Activated naive CD4-positive, alpha-beta T cell treated with anti-CD3 and anti-CD28 coated beads, Interleukin-2, amount 50 U/mL, for 16 hours (primary cell): ENCODE data around the gene SLCO3A1.

ENCODE experiments used
- DNase-seq: peaks from one replicate; pipeline ENCODE4 v3.0.0-alpha.2; 2020

The SLCO3A1 gene

DNA sequence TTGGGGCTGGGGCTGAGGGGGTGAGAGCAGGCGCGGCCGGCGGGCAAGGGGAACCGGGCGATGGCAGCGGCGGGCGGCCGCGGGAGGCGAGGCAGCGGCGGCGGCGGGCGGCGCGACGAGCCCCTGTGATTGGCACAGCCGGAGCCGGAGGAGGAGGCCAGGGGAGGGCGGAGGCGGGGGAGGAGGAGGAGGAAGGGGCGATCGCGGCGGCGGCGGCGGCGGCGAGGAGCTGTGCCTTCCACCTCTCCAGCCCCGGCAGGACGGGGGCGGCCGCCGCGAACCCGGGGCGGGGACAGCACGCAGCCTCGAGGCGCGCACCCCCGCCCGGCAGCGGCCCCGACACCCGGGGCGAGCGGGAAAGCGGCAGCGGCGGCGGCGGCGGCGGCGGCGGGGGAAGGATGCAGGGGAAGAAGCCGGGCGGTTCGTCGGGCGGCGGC, at the start of gene SLCO3A1:
Gene SLCO3A1 (plus strand): TSS at position 198 of the 437 bp plus-strand sequence.
- DNase-seq, result peak; percentile 71

DNA sequence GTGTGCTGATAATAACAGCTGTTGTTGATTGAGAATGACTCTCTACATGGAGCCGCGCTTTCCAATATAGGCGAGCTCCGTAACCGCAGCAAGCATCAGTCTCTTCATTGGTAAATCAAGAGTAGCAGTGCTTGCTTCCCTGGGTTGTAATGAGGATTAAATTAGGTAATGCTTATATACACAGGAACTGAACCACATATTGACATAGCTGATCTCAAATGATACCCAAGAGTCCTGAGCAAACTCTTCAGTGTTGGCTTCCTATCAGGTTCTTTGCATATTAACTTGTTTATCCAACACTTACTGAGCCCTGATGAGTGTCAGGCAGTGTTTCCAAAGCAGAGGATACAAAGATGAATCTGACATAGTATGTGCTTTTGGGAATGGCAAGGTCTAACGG, 46.4 kb upstream of the SLCO3A1 start:
- no peak for DNase-seq

DNA sequence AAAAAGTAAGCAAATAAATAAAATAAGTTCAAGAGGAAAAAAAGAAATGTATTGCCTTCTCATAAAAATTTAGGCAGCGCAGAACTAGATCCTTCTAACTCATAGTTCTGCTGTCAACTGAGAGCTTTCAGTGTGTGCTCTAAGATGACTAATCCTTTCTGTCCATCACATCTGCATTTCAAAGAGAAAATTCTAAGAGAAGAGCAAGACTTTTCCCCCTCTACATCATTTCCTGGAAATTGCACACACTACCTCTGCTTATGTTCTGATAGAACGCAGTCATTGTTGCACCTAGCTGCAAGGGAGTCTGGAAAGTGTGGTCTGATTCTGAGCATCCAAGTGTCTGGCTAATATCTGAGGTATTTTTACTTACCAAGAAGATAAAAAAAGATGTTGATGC, 39.6 kb upstream of the SLCO3A1 start:
- no peak for DNase-seq

DNA sequence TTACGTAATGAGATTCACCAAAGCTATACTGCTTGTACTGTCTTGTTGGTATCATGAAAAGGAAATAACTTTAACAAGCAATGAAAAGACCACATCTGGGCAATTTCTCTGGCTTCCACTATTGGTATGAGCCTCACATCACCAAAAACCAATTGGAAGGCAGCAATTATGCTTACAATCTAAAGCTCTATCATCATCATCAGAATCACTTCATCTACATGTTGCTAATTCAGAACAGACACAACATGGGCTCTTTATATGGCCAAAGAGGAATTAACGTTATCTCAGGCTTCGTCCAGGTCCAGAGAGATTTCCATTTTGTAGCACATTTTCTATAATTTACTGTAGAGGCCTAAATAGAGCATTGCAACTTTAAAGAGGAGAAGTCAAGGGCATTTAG, 36.6 kb upstream of the SLCO3A1 start:
- no peak for DNase-seq

DNA sequence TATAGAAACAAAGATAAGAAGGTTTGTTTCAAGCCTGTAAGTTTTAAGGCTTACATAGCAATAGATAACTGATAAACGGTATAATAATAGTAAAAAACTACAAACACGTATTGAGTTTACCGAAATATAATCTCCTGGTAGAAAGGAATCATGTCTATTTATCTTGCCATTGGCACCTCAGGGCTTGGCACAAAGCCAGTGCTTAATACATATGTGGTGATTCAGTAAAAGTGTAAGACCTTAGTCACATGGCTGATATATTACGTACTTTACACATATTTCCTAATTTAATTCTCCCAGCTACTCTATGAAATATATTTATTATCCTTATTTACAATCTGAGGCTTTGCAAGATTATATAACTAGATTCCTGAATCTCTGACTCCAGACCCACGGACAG, 32.0 kb upstream of the SLCO3A1 start:
- DNase-seq, result no peak

DNA sequence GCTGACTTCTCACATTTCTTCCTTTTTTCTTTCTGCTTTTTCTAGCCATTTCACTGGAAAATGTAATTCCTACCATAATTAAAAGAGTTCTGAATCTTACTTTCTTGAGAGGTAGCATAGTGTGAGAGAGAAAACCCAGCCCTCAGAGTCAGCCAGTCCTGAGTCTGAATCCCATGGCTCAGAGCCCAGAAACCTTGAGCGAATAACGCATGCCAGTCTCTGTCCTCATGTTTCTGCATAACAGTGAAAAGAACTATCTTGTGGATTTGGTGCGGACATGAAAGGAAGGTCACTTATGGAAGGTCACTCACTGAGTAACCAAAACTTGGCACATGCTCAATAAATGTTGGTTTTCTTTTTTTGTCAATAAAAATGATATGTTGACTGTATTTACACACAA, 29.3 kb upstream of the SLCO3A1 start:
- DNase-seq, result no peak

DNA sequence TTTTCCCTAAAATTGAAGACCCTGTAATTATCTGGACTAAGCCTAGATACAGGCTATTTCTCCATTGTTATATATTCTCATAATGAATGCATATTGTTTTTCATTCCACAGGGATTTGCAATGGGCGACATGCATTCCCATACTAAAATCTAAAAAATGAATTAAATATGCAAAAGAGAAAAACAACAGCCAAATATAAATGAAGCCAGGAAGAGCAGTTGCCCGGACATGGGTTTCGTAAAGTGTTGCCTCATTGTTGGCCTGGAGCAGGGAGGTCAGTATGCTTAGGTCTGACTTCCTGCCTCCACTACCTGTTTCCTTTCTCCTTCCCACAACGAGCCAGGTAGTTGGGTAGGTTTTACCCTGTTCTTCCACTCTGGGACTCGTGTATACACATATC, 27.1 kb upstream of the SLCO3A1 start:
- no peak for DNase-seq

DNA sequence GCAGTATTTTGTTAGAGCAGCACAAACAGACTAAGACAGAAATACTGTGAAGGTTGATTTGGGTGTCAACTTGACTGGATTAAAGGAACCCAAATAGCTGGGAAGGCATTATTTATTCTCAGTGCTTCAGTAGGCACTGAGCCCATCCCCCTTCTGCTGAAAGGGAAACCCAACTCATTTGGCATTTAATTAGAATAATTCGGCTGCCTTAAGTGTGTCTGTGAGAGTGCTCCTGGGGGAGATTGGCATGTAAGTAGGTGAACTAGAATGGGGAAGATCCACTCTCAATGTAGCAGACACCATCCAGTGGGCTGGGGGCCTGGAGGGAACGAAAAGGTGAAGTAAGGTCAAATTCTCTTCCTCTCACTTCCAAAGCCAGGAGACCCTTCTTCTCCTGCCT, 20.5 kb upstream of the SLCO3A1 start:
- DNase-seq, result no peak

DNA sequence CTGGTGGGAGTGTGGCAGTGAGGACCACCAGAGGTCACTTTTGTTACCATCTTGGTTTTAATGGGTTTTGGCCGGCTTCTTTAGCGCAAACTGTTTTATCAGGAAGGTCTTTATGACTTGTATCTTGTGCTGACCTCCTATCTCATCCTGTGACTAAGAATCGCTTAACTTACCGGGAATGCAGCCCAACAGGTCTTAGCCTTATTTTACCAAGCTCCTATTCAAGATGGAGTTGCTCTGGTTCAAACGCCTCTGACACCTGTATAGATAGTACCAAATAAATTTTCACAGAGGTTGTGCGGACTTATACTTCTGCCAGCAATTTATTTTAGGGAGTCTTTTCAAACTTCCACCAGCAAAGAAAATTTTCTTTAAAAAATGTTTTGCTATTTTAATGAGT, 13.6 kb upstream of the SLCO3A1 start:
- no peak for DNase-seq

DNA sequence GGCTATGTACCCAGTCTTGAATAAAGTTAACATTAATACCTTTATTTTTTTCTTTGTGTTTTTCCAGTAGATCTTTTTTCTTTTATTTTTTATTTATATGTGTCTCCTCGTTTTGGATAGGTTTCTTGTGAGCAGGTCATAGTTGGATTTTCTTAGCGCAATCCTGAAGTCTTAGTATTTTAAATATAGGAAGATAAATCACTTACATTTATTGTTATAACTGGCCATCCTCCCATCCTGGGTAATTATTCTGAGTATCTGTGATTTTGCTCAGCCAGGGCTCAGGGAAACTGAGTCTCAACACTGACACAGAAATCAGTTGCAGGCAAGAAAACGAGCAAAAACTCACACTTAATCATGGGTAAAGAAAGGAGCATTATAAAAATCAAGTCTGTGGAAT, 11.6 kb upstream of the SLCO3A1 start:
- DNase-seq, result no peak

DNA sequence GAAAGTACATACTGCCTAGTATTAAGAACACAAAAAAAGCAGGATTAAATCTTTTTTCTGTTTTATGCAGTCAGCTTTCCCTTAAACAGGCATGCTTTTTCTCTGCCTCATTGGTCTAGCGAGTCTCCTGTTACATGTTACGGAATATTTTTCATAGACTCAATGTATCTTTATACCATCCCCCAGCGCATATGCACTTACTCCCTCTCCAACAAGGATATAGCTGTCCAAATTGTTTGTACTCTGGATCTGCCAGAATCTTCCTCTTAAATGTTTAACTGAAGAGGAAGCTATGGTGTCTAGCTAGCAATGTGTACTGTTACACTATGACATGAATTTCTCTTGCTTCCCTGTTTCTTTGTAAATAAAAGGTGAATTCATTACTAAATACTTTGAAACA, 9.2 kb upstream of the SLCO3A1 start:
- no peak for DNase-seq

DNA sequence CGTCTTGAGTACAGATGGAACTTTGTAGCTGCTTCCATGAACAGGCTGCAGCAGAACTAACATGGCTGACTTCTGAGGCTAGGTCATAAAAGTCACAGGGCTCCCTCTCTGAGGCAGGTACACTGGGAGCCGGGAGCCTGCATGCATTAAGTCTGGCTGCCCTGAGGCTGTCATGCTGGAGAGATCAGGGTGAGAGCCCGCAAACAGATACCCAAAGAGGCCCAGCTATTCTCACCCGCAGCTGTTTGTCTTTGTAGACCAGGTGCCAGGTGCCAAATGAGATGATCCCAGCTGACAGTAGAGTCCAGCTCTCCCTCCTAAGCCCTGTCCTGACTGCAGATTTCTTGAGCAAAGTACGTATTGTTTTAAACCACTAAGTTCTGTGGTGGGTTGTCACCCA, 8.6 kb upstream of the SLCO3A1 start:
- DNase-seq, result no peak

DNA sequence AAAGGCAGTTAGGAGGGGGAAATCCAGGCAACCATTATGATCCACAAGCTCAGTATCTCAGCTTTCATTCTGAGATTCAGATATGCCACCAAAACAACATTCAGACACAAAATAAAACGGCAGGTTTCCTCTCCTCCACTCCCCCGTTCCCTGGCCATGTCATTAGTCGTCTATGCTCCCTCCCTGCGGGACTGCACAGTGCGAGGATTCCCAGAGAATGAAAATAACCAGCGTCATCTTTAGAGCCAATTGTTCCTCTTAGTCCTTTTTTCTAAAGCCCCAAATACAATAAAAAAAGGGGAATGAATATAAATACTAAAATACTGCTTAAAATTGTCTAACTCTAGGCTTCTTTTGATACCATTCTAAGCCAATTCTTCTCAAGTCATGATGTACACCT, 7.8 kb upstream of the SLCO3A1 start:
- no peak for DNase-seq

DNA sequence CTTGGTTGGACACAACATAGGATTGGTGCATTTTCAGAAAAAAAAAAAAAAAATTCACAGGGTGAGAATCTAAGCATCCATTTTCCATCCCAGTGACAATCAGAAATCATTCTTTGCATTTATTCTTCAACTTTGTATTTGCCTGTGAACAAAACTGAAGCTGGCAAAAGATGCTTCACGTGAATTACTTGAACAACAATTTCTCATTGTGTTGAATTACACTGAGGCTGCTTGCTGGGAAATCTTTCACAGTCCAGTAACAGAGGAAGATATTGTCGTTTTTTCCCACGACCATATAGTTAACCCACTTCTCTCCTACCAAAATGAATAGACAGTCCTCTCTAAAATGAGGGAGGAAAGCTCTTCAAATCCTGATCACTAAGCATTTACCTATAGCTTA, 4.3 kb upstream of the SLCO3A1 start:
- DNase-seq, result no peak

DNA sequence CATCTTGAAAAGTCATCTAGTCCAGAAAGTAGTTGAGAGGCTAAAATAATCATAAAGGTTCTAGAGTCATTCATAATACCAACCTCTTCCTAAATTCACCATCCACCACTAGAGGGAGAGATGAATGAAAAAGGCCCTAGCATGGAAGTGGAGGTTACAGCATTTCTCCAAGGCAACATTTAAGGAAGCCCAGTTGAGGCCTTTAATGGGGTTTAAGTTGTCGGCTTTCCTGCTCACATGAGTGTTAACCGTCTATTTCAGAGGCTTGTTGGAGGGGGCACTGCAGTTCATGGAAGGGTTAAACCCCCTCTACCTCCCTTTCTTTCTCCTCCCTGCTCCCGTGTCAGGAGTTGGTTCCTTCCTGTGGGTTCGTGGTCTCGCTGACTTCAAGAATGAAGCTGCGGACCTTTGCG, 3.8 kb upstream of the SLCO3A1 start:
- no peak for DNase-seq

DNA sequence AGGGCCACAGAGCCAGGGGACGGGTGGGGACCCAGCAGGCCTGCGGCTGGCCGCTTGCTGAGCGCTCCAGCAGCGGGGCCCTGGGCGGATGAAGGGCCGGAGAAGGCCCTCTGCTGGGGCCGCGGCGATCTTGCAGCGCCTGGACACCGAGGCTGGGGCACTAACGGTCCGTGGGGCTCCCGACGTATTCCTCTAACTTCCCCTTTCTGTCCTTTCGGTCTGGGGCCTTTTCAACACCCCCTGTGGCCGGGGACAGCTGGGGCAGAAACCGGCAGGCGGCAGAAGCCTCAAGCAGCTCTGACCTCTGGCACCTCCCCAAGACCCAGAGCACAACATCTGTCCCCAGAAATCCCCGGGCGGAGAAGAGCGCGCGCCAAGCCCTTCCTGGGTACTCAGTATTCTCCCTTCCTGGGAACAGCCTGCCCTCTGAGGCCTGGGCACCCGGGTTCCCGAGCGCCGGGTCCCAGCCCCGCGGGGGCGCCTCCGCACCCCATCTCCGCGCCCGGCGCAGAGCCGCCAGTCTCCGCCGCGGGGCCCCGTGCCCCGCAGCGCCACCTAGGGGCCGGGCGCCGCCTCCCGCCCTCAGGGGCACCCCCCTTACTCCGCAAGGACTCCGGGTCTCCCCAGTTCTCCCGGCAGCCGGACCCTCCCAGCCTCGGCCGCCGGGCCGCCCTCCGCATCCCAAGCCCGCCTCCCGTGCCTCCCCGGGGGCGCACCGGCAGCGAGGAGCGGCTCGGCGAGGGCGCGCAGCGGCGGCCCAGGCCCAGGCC, 582 bp upstream of the SLCO3A1 start:
- DNase-seq, result peak; percentile 76

DNA sequence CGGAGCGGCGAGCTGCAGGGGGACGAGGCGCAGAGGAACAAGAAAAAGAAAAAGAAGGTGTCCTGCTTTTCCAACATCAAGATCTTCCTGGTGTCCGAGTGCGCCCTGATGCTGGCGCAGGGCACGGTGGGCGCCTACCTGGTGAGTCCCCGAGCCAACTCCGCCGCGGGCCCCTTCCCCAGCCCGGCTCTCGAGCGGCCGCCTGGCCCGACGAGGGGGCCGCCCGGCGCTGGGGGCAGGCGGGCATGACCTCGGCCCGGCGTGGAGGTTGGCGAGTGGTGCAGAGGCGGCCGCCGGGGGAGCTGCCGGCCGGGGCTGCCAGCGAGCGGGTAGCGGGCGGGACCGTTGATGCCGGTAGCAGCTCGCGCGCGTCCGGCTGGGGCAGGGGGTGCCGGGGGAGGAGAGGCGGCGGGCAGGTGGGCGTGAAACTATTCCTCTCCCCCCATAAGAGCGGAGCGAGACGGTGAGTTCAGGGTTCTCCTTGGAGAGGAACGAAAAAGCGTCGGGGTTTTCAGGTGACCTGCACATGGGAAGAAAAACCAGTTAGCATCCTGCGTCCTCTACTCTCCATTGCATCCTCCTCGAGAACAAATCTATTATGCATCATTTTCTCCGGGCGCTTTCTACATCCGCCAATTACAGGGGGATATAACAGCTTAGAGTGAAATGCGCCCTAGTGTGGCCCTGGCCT, 585 bp downstream of the SLCO3A1 start:
- peak; percentile 46 for DNase-seq

DNA sequence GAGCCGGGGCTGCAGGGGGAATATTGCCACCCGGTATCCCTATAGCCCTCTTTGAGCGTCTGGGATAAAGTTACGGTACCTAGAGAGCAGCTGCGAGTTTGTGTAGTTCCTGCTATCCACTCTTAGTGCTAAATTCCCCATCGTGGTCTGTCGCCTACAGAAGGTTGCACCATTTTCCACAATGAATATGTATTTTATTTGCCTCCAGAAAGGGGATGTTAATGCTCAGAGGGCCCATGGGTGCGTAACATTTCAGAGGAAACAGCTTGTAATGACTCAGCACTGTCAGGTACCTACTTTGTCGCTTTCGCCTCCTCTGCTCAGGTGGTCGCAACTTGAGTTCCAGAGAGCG, 1.1 kb downstream of the SLCO3A1 start:
- no peak for DNase-seq

DNA sequence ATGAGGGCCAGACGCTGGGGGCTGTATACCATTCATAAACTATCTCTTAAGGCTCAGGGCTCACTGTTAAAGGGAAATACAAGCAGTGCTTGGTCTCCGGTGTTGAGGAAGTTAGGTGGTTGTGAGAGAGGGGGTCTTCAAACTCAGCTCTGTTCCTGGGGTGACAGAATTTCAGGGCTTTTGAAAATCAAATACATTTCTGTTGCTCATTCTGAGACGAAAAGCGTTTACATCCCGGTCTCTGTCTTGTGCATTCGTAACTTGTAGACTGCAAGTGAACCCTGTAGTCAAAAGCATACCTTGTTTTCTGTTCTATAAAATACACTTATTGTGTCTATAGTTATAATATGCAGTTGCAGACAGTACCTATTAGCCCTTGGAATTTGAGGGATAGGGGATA, 1.7 kb downstream of the SLCO3A1 start:
- no peak for DNase-seq

DNA sequence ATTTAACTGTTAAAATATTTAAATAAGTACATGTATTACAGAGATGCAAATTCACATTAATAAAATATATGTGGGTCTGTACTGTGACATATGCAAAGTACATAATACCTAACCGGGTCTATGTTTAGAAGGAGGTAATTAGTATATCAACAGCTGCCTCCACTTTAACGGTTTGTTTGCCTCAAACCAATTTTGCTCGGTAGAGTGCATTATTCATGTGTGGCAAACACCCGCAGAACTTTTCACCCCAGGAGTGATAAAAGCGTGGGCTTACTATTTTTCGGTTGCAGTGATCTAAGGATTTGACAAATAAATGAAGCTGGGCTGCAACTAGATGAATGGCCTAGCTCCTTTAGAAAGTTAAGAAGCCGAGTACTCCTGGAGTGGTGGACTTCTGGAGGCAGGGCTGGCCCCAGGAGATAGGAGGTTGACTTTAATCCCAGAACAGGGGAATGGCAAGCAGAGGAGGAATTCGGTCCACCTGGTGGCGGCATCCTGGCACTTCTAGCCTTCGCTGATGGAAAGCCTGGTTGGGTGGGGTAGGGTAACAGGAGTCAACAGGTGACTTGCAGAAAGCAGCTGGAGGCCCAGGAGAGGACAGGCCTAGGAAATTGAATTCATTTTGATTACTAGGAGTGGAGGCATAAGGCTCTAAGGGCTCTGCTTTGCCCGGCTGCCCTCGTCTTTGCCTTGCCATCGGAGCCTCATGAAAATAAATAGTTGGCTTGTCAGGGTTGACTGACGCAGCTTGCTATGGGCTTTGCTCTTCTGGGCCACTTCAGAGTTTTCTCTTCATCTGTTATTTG, 2.4 kb downstream of the SLCO3A1 start:
- DNase-seq, result no peak

DNA sequence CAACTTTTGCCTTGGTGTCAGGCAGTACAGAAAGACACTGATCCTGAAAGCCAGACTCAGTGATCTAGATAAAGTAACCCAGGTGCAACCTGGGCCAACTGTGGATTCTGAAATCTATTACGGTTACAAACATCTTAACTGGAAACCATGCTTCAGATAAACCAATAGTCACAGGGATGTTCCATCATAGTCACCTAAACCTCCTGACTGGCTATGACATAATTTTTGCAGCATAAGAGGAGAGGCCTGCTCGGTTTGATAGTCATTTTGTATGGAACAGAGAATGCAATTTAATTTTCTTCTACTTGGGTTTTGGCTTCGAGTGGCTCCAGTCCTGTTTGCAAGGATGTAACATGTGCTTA, 3.7 kb downstream of the SLCO3A1 start:
- DNase-seq, result no peak

DNA sequence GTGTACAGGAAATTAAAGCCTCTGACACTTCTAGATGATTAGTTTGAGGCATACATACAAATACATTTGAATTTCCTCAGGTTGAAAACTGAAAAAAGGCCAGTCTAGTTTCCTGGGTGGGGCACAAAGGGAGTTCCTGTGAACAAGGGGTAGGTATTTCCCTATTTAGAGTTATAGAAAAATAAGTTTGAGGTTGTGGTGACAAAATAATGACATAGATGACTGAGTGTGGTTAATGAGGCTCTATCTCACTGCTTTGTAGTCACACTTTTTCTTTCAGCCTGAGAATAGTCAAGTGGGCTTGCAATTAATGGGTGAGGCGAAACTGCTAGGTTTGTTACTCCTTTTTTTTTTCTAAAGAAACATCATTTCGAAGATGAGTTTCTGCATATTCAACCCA, 4.3 kb downstream of the SLCO3A1 start:
- no peak for DNase-seq

DNA sequence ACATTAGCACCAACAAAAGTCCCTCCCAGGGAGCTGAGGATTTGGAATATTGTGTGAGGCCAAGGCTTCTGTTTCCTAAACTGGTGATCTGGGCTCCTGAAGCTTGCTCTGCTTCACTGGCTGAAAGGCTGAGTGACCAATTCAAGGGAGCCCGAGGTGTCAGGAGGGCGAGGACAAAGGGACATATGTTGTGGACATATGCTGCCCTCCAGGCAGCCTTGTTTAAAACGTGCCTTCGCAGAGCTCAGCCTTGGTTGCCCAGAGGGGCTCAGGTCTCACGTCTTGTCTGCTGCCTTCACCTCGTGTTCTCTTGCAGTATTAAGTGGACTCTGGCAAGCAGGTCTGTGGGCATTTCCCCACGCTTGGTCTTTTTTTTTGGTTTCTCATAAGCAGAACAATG, 7.0 kb downstream of the SLCO3A1 start:
- DNase-seq, result no peak

DNA sequence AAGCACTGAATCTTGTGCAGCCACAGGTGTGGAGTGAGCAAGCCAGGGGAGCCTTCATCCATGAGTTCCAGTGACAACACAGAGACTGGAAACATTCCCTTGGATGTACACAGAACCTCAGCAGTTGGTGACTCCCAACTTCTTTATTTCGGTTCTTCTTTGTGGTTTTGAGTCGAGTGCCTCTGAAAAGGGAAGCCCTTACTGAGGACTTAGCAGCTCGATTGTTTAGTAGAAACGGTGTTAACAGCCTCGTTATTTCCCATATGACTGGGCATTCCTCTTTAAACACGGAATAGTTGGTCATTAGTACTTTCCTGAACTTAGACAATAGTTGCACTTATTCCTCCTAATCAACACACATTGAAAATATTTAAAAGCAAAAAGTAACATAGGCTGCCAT, 7.7 kb downstream of the SLCO3A1 start:
- no peak for DNase-seq
